Retinal pigment epithelial cell (primary cell): ENCODE results near the gene ARHGAP45.

Experiments used
- DNase-seq: peaks from one replicate; pipeline ENCODE4 v3.0.0-alpha.2; 2010; ENCODE audit warnings: low read depth
- H3K4me3 ChIP-seq: 2 replicates; pipeline ENCODE4 v1.5.1; 2011; ENCODE audit warnings: mild to moderate bottlenecking, low read length, control low read depth, moderate library complexity
- TF ChIP-seq, protein P1 (sequence below): conservative IDR thresholded peaks from 2 replicates; pipeline ENCODE4 v1.5.1; 2011; ENCODE audit warnings: low read depth, low read length, control low read depth, inconsistent platforms

The ARHGAP45 gene

GRCh38 chr19:1041272-1041834 lies 25.6 kb upstream of the ARHGAP45 start:
- peak overlapping the region; percentile 38 for H3K4me3 ChIP-seq
- no peak for DNase-seq
- TF ChIP-seq, protein P1, sequence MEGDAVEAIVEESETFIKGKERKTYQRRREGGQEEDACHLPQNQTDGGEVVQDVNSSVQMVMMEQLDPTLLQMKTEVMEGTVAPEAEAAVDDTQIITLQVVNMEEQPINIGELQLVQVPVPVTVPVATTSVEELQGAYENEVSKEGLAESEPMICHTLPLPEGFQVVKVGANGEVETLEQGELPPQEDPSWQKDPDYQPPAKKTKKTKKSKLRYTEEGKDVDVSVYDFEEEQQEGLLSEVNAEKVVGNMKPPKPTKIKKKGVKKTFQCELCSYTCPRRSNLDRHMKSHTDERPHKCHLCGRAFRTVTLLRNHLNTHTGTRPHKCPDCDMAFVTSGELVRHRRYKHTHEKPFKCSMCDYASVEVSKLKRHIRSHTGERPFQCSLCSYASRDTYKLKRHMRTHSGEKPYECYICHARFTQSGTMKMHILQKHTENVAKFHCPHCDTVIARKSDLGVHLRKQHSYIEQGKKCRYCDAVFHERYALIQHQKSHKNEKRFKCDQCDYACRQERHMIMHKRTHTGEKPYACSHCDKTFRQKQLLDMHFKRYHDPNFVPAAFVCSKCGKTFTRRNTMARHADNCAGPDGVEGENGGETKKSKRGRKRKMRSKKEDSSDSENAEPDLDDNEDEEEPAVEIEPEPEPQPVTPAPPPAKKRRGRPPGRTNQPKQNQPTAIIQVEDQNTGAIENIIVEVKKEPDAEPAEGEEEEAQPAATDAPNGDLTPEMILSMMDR = no peak

- TF ChIP-seq, protein P1 = no peak
- no peak for DNase-seq
- H3K4me3 ChIP-seq = no peak overlapping the region
Measured at GRCh38 chr19:1041835-1042685, 24.9 kb upstream of the ARHGAP45 start.

DNA sequence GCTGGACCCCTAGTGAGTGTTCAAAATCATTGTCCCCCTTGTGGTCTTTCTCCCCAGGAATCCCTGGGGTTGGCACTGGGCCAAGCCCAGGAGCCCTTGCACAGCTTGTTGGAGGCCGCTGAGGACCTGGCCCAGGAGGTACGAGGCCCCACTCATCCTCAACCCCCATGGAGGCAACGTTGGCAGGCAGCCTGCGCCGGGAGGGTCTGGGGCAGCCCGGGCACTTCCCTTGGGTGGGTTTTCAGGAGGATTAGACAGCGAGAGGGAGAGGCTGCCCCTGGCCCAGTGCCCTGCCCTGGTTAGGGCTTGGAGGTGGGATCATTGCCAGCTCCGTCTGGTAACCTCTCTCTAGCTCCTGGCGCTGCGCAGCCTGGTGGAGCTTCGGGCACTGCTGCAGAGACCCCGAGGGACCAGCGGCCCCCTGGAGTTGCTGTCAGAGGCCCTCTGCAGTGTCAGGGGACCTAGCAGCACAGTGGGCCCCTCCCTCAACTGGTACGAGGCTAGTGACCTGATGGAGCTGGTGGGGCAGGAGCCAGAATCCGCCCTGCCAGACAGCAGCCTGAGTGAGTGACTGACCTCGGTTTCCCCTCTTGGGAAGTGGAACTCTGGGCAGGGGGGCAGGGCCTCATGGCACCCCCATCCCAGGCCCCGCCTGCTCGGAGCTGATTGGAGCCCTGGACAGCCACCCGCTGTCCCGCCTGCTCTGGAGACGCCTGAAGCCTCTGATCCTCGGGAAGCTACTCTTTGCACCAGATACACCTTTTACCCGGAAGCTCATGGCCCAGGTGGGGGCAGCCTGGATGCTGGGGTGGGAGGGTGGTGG lies 24.1 kb upstream of the ARHGAP45 start:
- H3K4me3 ChIP-seq = peak overlapping the region; percentile 8
- TF ChIP-seq, protein P1 = peak; percentile 24
- no peak for DNase-seq

- no peak for DNase-seq
- TF ChIP-seq, protein P1 = no peak
- H3K4me3 ChIP-seq = no peak overlapping the region
Measured at GRCh38 chr19:1045247-1045603, 21.7 kb upstream of the ARHGAP45 start.

DNA sequence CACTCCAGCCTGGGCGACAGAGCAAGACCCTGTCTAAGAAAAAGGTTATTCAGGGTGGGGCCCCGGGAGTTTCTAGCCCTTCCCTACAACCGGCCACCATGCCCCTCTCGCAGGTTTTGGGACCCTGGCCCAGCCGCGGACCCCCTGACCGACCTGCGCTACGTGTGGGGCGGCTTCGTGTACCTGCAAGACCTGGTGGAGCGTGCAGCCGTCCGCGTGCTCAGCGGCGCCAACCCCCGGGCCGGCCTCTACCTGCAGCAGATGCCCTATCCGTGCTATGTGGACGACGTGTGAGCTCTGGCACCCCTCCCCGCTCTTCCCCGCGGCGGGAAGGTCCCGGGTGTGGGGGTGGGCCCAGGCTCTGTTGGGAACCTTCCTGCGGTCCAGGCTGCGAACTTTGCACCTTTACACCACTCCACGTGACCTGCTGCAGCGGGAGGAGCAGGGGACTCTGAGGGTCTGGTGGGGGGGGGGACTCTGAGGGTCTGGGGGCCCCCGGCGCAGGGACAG lies 20.8 kb upstream of the ARHGAP45 start:
- TF ChIP-seq, protein P1 = no peak
- DNase-seq = no peak
- no peak overlapping the region for H3K4me3 ChIP-seq

- TF ChIP-seq, protein P1 = no peak
- no peak overlapping the region for H3K4me3 ChIP-seq
- DNase-seq = no peak
Measured at GRCh38 chr19:1046836-1047695, 19.9 kb upstream of the ARHGAP45 start.
